GDM1 (cell line): ENCODE measurements around the gene OR5B17.
"Not testable (repeated sequence)": the region's sequence is repeated elsewhere in the genome, so short reads cannot be mapped to it uniquely, and the experiment has no call there.

ENCODE experiments used
- DNase-seq: peaks from one replicate; lab custom pipeline; 2025; lab: John Stamatoyannopoulos, UW

Gene OR5B17

GRCh38 chr11:58358969-58359368, at the start of gene OR5B17:
OR5B17 (minus strand) TSS chr11:58359069; CDS start chr11:58359069, 0 bp downstream.
- DNase-seq, result no peak

DNA sequence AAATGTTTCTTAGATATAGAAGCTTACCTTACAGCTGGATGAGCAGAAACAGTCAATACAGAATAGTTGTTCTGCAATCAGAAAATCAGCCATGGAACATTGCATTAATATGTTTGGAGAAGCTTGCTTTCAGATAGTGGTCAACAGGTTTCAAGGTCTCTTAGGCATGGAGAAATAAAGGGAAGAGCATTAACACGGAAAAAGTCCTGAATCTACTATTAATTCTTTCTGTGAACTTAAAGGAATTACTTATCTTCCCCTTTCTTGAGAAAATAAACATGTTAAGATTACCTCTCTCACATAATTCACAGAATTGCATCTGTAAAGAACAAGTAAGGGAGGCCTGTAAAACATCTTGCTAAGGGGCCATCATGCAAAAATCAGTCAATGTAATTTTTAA, 47.9 kb upstream of the OR5B17 start, which contains the start of gene OR5B3:
OR5B3 (minus strand) TSS at position 101 of the 400 bp plus-strand sequence. CDS start 3,465 bp downstream, outside the sequence.
- no peak for DNase-seq

DNA sequence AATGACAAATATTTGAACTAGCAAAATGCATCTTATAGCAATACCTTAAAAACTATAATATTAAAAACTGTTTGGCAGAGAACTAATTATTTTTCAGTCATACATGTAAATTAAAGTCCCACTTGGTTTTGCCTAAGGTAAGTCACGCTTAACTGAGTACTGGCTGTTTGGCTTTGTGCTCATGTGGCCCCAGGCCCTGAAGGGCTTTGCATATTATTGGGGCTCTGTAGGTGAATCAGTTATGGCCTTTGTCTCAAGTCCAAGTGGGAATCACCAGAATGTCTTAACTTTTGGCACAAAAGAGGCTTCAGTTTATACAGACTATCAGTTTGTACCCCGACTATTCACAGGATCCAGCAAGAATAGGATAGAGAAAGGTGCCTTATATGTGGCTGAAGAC, 40.8 kb upstream of the OR5B17 start:
- DNase-seq, result not testable (repeated sequence)

DNA sequence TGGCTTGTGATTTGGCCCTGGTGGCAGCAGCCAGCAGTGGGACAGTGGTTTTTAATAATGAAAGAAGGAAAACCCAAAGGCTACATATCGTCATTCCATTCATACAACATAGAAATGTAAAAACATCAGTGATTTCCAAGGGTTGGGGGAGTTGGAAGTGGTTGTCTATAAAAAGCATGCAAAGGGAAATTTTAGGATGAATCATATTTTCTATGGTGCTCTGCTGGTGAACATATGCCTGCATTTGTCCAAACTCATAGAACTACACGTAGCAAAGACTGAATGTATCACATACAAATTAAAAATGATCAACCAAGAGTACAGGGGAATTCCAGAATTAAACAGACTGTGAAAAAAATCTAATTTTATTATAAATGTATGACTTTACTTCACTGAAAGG, 36.7 kb upstream of the OR5B17 start:
- DNase-seq, result no peak

DNA sequence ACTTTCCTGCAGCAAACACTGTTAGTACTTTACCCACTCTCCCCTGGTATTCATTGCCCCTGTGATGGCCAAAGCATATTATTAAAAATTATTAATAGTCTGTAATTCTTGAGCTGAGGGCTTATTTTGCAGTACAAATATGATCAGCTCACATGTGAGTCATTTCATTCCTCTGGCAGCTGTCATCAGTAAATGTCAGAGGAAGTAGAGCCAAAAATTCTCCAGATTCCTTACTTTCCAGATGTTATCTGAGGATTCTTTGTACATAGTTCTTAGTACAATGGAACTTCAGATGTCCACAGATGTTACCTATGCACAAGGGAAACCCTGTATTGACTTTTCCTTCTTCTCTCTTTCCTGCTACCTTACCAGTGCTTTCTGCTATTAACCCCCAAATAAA, 35.3 kb upstream of the OR5B17 start:
- DNase-seq, result no peak

- DNase-seq, result no peak
These were observed 33.9 kb upstream of the OR5B17 start for GRCh38 chr11:58392746-58393145.

- DNase-seq, result no peak
These were observed 33.0 kb upstream of the OR5B17 start for GRCh38 chr11:58391879-58392278.

DNA sequence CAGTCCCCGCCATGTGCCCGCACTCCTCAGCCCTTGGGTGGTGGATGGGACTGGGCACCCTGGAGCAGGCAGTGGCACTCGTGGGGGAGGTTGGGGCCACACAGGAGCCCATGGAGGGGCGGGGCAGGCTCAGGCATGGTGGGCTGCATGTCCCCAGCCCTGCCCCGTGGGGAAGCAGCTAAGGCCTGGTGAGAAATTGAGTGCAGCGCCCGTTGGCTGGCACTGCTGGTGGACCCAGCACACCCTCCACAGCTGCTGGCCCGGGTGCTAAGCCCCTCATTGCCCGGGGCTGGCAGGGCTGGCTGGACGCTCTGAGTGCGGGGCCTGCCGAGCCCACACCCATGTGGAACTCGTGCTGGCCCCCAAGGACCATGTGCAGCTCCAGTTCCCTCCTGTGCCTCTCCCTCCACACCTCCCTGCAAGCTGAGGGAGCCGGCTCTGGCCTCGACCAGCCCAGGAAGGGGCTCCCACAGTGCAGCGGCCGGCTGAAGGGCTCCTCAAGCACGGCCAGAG, 31.7 kb upstream of the OR5B17 start:
- DNase-seq, result no peak

- DNase-seq, result no peak
These were observed 4.1 kb downstream of the OR5B17 start for GRCh38 chr11:58354727-58355126.

DNA sequence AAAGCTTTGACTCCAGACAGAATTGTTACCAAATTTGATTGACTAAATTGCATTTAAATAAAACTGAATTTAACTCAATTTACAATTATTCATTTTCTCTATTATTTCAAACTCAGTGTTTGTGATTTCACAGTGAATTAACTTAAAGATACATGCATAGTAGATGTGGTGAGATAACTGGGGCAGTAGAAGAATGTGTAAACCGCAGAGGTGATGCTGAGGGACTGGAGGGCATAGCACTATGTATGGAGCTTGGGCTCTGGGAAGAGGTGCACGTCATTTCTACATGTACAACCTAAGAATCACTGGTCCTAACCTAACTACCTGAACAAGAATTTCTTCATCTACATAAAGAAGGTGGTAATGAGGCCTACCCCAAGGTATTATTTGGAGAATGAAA, 13.7 kb downstream of the OR5B17 start:
- DNase-seq, result no peak

- no peak for DNase-seq
These were observed 24.2 kb downstream of the OR5B17 start for GRCh38 chr11:58334708-58335107.

- DNase-seq, result no peak
These were observed 28.0 kb downstream of the OR5B17 start for GRCh38 chr11:58330861-58331260.

DNA sequence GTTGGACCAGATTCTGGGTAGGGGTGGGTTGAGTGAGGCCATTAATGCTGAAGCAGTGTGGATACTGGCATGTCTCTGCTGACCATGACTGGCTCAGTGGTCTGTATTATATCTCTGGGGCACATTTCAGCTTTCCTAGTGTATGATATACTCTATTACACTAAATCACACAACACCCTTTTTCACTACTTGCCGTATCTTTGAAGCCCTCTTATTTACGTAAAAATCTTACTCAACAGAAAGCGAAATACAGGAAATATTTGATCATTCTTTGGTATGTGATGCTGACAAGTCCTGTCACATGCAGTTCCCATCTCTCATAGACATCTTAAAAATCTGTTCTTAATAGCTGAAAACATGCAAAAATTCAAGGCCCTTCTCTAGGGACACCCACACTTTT, 40.3 kb downstream of the OR5B17 start:
- no peak for DNase-seq

DNA sequence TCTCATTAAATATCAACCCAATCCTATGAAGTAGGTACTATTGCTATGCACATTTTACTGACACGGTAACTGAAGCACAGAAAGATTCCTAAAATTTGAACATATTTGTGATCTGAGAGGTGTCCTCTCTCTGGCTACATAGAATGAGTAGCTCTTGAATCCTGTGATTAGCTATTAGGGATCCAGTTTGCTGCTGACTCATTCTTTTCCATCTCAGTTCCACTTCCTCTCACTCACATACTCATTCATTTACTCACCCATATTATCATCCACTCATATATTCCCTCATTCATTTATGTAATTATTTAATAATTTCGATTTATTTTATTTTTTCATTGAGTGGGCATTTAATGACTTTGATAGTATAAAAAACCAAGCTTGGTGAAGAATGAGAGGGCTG, 42.7 kb downstream of the OR5B17 start:
- DNase-seq, result no peak
